GM12878 (cell line): Measurements from ENCODE around the gene MUSTN1. TPM values are rescaled to one million over a fixed set of nuclear protein-coding genes. Genes with fewer than 3 reads are reported as not detected.

Experiments
- ATAC-seq: fragments of 200-7000 bp; cut with Tn5 transposase; 3 replicates; pipeline ENCODE4 v1.9.1; 2020; ENCODE audit warnings: mild to moderate bottlenecking, moderate library complexity
- BruUV-seq: library from RNA; stranded (reverse); fragments of 400-500 nt; replicated peaks from 2 replicates; lab custom pipeline; 2021; lab: Mats Ljungman, UMichigan
- CTCF ChIA-PET: fragments of 300-600 bp; sonication (Branson Sonifier 250); formaldehyde crosslinking; extraction: SDS; loops from one replicate; lab custom pipeline; 2021; ENCODE audit warnings: inconsistent platforms; lab: Yijun Ruan, JAX
- POLR2A ChIA-PET: fragments of 350-600 bp; formaldehyde crosslinking; extraction: SDS; loops from one replicate; lab custom pipeline; 2021; ENCODE audit warnings: inconsistent platforms; lab: Charles Lee
- RAD21 ChIA-PET: fragments of 300-600 bp; sonication (Branson Sonifier 250); formaldehyde crosslinking; loops from one replicate; lab custom pipeline; 2023; ENCODE audit warnings: antibody characterized with exemption; ENCODE audit not compliant: unreplicated experiment; lab: Charles Lee
- SMC1A ChIA-PET: fragments of 300-600 bp; sonication (Branson Sonifier 250); formaldehyde crosslinking; loops from one replicate; lab custom pipeline; 2023; ENCODE audit not compliant: unreplicated experiment, uncharacterized antibody; lab: Charles Lee
- DNase-seq: peaks from one replicate; pipeline ENCODE4 v3.0.0-alpha.2; 2011; ENCODE audit warnings: low read depth, low spot score
- FAIRE-seq: peaks from 3 replicates; lab custom pipeline; 2011; peaks lifted over from hg19 to GRCh38; lab: Jason Lieb, UNC
- H2AFZ ChIP-seq: 2 replicates; pipeline ENCODE4 v1.6.0; 2011; ENCODE audit warnings: low read depth, low read length, control low read depth; ENCODE audit not compliant: control insufficient read depth
- H3K27ac ChIP-seq: 2 replicates; pipeline ENCODE4 v1.5.1; 2011; ENCODE audit warnings: control low read depth; ENCODE audit not compliant: control insufficient read depth, insufficient read depth
- H3K27me3 ChIP-seq, 2 experiments: replicated peaks in 1 of 2; 2 replicates each; pipeline versions ENCODE4 v1.6.0 to v1.6.1; 2011; ENCODE audit warnings: low read length in 1 of 2; ENCODE audit not compliant: control insufficient read depth in 2 of 2, insufficient read depth in 2 of 2
- H3K36me3 ChIP-seq, 2 experiments: 2 replicates each; pipeline ENCODE4 v1.5.1; 2011; ENCODE audit warnings: low read length in 1 of 2; ENCODE audit not compliant: control insufficient read depth in 2 of 2, insufficient read depth in 2 of 2
- H3K4me1 ChIP-seq: 2 replicates; pipeline ENCODE4 v1.6.1; 2011; ENCODE audit warnings: mild to moderate bottlenecking, low read length, moderate library complexity, mixed read lengths; ENCODE audit not compliant: control insufficient read depth, insufficient read depth
- H3K4me2 ChIP-seq: 2 replicates; pipeline ENCODE4 v1.6.0; 2011; ENCODE audit warnings: control low read depth; ENCODE audit not compliant: control insufficient read depth, insufficient read depth
- H3K4me3 ChIP-seq: fragments of 200-600 bp; sonication (generic); 2 replicates; pipeline ENCODE4 v1.5.1; 2016
- H3K79me2 ChIP-seq: 2 replicates; pipeline ENCODE4 v1.6.0; 2011; ENCODE audit warnings: low read length; ENCODE audit not compliant: control insufficient read depth, insufficient read depth
- H3K9ac ChIP-seq: 2 replicates; pipeline ENCODE4 v1.8.0; 2011; ENCODE audit warnings: low read length, control low read depth, mixed read lengths; ENCODE audit not compliant: control insufficient read depth, insufficient read depth
- H3K9me3 ChIP-seq: replicated peaks from 3 replicates; pipeline ENCODE4 v1.5.1; 2011; ENCODE audit warnings: mild to moderate bottlenecking, low read length; ENCODE audit not compliant: control insufficient read depth, insufficient read depth
- H4K20me1 ChIP-seq: 2 replicates; pipeline ENCODE4 v1.6.0; 2011; ENCODE audit not compliant: control insufficient read depth, insufficient read depth
- BACH1 ChIP-seq: fragments of 450-650 bp; IDR thresholded peaks from 2 replicates; pipeline ENCODE4 v1.6.1; 2017; ENCODE audit warnings: mild to moderate bottlenecking, borderline replicate concordance
- BHLHE40 ChIP-seq, 2 experiments: fragments of 450-650 bp in 1 of 2; IDR thresholded peaks; 2 replicates each; pipeline ENCODE4 v1.6.1; 2011 to 2017; ENCODE audit warnings: low read depth in 2 of 2, borderline replicate concordance in 1 of 2, improper control_type of control experiment in 1 of 2, low read length in 1 of 2, mild to moderate bottlenecking in 1 of 2
- CREM ChIP-seq: IDR thresholded peaks from 2 replicates; pipeline ENCODE4 v1.6.1; 2014; ENCODE audit warnings: antibody characterized with exemption, low read depth
- ETV6 ChIP-seq, 2 experiments: fragments of 450-650 bp in 1 of 2; IDR thresholded peaks in 1 of 2; conservative IDR thresholded peaks in 1 of 2; 2 replicates each; pipeline ENCODE4 v1.6.1; 2014; ENCODE audit warnings: antibody characterized with exemption in 1 of 2, borderline replicate concordance in 1 of 2, low read depth in 1 of 2, mild to moderate bottlenecking in 1 of 2, moderate library complexity in 1 of 2
- HDAC6 ChIP-seq: fragments of 200-600 bp; sonication (generic); IDR thresholded peaks from one replicate; pipeline ENCODE4 v1.8.0; 2017; ENCODE audit warnings: antibody characterized with exemption; ENCODE audit not compliant: unreplicated experiment
- MEF2B ChIP-seq: fragments of 450-650 bp; IDR thresholded peaks from 2 replicates; pipeline ENCODE4 v1.6.1; 2018; ENCODE audit warnings: mild to moderate bottlenecking, moderate library complexity; ENCODE audit not compliant: partially characterized antibody, poor library complexity, severe bottlenecking
- MXI1 ChIP-seq: fragments of 150-350 bp; IDR thresholded peaks from 2 replicates; pipeline ENCODE4 v1.6.1; 2011; ENCODE audit warnings: low read depth, mild to moderate bottlenecking, inconsistent platforms, low read length, improper control_type of control experiment
- NBN ChIP-seq: fragments of 450-650 bp; IDR thresholded peaks from 2 replicates; pipeline ENCODE4 v1.6.1; 2016
- NRF1 ChIP-seq: conservative IDR thresholded peaks from 2 replicates; pipeline ENCODE4 v1.6.1; 2011; ENCODE audit warnings: mild to moderate bottlenecking, low read depth, low read length, improper control_type of control experiment
- POLR2A ChIP-seq: IDR thresholded peaks from 2 replicates; pipeline ENCODE4 v1.6.1; 2011; ENCODE audit warnings: low read depth, mild to moderate bottlenecking, low read length
- RAD21 ChIP-seq: IDR thresholded peaks from 2 replicates; pipeline ENCODE4 v1.6.1; 2011; ENCODE audit warnings: mild to moderate bottlenecking, low read depth, low read length, moderate library complexity; ENCODE audit not compliant: insufficient read depth
- RCOR1 ChIP-seq: conservative IDR thresholded peaks from 2 replicates; pipeline ENCODE4 v1.6.1; 2012; ENCODE audit warnings: low read depth, low read length, improper control_type of control experiment
- TAF1 ChIP-seq: IDR thresholded peaks from 2 replicates; pipeline ENCODE4 v1.6.1; 2011; ENCODE audit warnings: mild to moderate bottlenecking, low read depth, low read length, borderline replicate concordance
- TCF12 ChIP-seq: IDR thresholded peaks from 2 replicates; pipeline ENCODE4 v1.6.1; 2011; ENCODE audit warnings: low read depth, mild to moderate bottlenecking, low read length
- WGBS: methylation state at CpG from one replicate; pipeline ENCODE4 v1.1.6; 2016; ENCODE audit warnings: low lambda C conversion rate; ENCODE audit not compliant: insufficient replicate concordance, insufficient coverage; ENCODE audit errors: missing lambda C conversion rate; 5-methylcytosine and 5-hydroxymethylcytosine counted together
- in situ Hi-C: fragments of 300-500 bp; cut with MboI; formaldehyde crosslinking; loops from 9 replicates; pipeline ENCODE4 v1.14.3; 2018; ENCODE audit warnings: mixed read lengths
- intact Hi-C: fragments of 100-400 bp; cut with micrococcal nuclease; formaldehyde crosslinking; loops from one replicate; pipeline ENCODE4 v1.14.2; 2022; ENCODE audit not compliant: unreplicated experiment
- polyA plus RNA-seq, 11 experiments: library from polyadenylated mRNA; depleted of rRNA in 4 of 11; unstranded in 6 of 11; stranded (reverse) in 5 of 11; fragments of >200 nt; fragmentation: Nextera tagmentation in 4 of 11; fragmentation: Illumina TruSeq in 1 of 11; extraction: Ambion mirVana in 4 of 11; extraction: Trizol in 1 of 11; gene quantifications; 1 replicate in 1 of 11; 2 replicates in 10 of 11; pipeline versions ENCODE4 v1.2.1 to v1.2.3, GENCODE V29; 2011 to 2016; ENCODE audit warnings: inconsistent platforms in 2 of 11, missing spikeins in 2 of 11, low read depth in 1 of 11
- total RNA-seq, 4 experiments: library from RNA; depleted of rRNA in 3 of 4; stranded (reverse); fragments of >200 nt in 3 of 4; fragmentation: Illumina TruSeq in 1 of 4; extraction: Trizol in 1 of 4; gene quantifications; 2 replicates each; pipeline versions ENCODE4 v1.2.1 to v1.2.3, GENCODE V29; 2013 to 2021
- TF ChIP-seq, protein P1 (sequence below): IDR thresholded peaks from 2 replicates; pipeline ENCODE4 v1.6.1; 2012; ENCODE audit warnings: mild to moderate bottlenecking, low read depth, low read length

The MUSTN1 gene
- total and polyA plus RNA-seq, 10 of the 15 experiments (the other 5 are each of a cell fraction or from before 2014, with no cell fraction given): 0.35 to 4.5 (median 1.2) TPM; not detected in 2

DNA sequence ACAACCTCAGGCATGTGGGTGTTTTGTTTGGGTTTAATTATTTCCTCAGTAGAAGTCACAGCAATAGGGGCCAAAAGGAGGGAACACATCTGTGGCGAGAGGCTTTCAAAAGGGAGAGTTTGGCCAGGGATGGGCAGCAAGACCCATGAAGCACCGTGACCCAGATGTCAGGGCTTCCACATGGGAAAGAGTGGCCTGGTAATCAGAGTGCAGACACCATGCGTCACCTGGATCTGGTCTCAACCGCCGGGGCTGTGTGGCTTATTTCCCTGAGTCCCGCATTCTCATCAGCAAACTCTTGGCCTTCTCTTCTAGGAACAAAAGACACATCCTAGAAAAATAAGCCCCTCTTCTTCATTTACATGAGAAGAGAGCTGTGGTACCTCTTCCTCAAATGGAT lies 12.4 kb upstream of the MUSTN1 start (continued):
- TF ChIP-seq, protein P1, sequence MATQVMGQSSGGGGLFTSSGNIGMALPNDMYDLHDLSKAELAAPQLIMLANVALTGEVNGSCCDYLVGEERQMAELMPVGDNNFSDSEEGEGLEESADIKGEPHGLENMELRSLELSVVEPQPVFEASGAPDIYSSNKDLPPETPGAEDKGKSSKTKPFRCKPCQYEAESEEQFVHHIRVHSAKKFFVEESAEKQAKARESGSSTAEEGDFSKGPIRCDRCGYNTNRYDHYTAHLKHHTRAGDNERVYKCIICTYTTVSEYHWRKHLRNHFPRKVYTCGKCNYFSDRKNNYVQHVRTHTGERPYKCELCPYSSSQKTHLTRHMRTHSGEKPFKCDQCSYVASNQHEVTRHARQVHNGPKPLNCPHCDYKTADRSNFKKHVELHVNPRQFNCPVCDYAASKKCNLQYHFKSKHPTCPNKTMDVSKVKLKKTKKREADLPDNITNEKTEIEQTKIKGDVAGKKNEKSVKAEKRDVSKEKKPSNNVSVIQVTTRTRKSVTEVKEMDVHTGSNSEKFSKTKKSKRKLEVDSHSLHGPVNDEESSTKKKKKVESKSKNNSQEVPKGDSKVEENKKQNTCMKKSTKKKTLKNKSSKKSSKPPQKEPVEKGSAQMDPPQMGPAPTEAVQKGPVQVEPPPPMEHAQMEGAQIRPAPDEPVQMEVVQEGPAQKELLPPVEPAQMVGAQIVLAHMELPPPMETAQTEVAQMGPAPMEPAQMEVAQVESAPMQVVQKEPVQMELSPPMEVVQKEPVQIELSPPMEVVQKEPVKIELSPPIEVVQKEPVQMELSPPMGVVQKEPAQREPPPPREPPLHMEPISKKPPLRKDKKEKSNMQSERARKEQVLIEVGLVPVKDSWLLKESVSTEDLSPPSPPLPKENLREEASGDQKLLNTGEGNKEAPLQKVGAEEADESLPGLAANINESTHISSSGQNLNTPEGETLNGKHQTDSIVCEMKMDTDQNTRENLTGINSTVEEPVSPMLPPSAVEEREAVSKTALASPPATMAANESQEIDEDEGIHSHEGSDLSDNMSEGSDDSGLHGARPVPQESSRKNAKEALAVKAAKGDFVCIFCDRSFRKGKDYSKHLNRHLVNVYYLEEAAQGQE: no peak
- TF ChIP-seq, all 136 proteins: peak for 0

GRCh38 chr3:52846432-52846965 lies 11.7 kb upstream of the MUSTN1 start:
- Histone ChIP-seq H3K9me3 (no peaks in the 10 kb centered on the region), H3K36me3 (peaks cover 12 to 16% of the 10 kb centered on the region in 2 experiments), H3K9ac (no peak overlapping the region), H3K79me2 (no peaks in the 10 kb centered on the region), H3K27ac (peak overlapping the region; percentile 32; the same call in 1 of the 2 replicates), H4K20me1 (no peaks in the 10 kb centered on the region), H3K27me3 (no peaks in the 10 kb centered on the region), H3K4me3 (no peak overlapping the region), H3K4me1 (peaks cover 8% of the 10 kb centered on the region), H3K4me2 (peak overlapping the region; percentile 41; the same call in 1 of the 2 replicates), H2AFZ (peak overlapping the region; percentile 7; the same call in 1 of the 2 replicates)
- TF ChIP-seq BACH1: no peak
- peak; percentile 52 for TF ChIP-seq MEF2B
- TF ChIP-seq POLR2A: no peak
- TF ChIP-seq TCF12: no peak
- TF ChIP-seq RCOR1: no peak
- no peak for TF ChIP-seq RAD21
- no peak for TF ChIP-seq NBN
- TF ChIP-seq MXI1: no peak
- TF ChIP-seq TAF1: no peak
- TF ChIP-seq ETV6 (conservative IDR thresholded peaks at IDR 0.05 in 1 of 2, IDR thresholded peaks at IDR 0.05 in 1 of 2; ENCODE audit: borderline replicate concordance in 1 of 2, low read depth in 1 of 2): peak in 1 of 2 experiments; percentile 18; a peak in 1 of 4 replicates
- no peak for TF ChIP-seq NRF1
- no peak for TF ChIP-seq HDAC6
- TF ChIP-seq BHLHE40 (IDR thresholded peaks at IDR 0.05; ENCODE audit: borderline replicate concordance in 1 of 2, low read depth in 2 of 2, low read length in 1 of 2): 0 out of 4 replicates have a peak, but pooled peaks of 1 of the 2 experiments have one; percentile 29
- TF ChIP-seq CREM: no peak
- ChIA-PET CTCF (interaction anchor here (0.6 to 3.7 kb wide), 11 partner anchors 9 to 227 kb away, joined by 3 to 27 read pairs (median 5); no protein-coding TSS in a partner anchor), RAD21 (interaction anchor here (1.1 to 1.4 kb wide), 2 partner anchors 51 to 88 kb away, joined by 3 to 4 read pairs; partner anchors contain the start of gene STIMATE), SMC1A (interaction anchor here (0.7 to 2.6 kb wide), 7 partner anchors 10 to 90 kb away, joined by 3 to 12 read pairs (median 4); no protein-coding TSS in a partner anchor), POLR2A (no interaction called here)
- no peak for FAIRE-seq
- ATAC-seq: no peak
- no TSS peak for BruUV-seq
- in situ Hi-C loops: loop anchor here (10.0 kb wide), 1 partner anchor 228 kb away; no protein-coding TSS in a partner anchor
- DNase-seq: no peak
- intact Hi-C loops: no loop called here
- 64% methylated on average over 15 of the region's 15 CpGs for WGBS
